Measurements from ENCODE around the gene ZNF786. TPM values are rescaled to one million over a fixed set of nuclear protein-coding genes. Genes with fewer than 3 reads are reported as not detected.
"Not testable (repeated sequence)": the region's sequence is repeated elsewhere in the genome, so short reads cannot be mapped to it uniquely, and the experiment has no call there.

Gene ZNF786
- 2.7 TPM for total RNA-seq
- long read RNA-seq, transcript ZNF786-201 (3 exons, 3,144 nt) = major isoform, 6 of 13 reads
- long read RNA-seq, partial matches to known transcripts = 0 of 13 reads
- long read RNA-seq, other reads (novel, unspliced or antisense) = 4 of 13 reads

GRCh38 chr7:149090397-149091195 is at the start of gene ZNF786:
ZNF786 (minus strand) TSS chr7:149090718; CDS start chr7:149090640, 78 bp downstream.
- intact Hi-C loops (cut with micrococcal nuclease) = loop anchor here (5.0 kb wide), 1 partner anchor 83 kb away; no protein-coding TSS in a partner anchor
- ATAC-seq (peak; percentile 97), DNase-seq (peak; percentile 93)

- intact Hi-C loops (cut with micrococcal nuclease) = no loop called here
- DNase-seq (no peak), ATAC-seq (no peak)
Observed at GRCh38 chr7:149136118-149136517, 45.6 kb upstream of the ZNF786 start.

- ATAC-seq = no peak
- intact Hi-C loops (cut with micrococcal nuclease) = no loop called here
- DNase-seq = no peak
Observed at GRCh38 chr7:149133028-149133710, 42.7 kb upstream of the ZNF786 start.

DNA sequence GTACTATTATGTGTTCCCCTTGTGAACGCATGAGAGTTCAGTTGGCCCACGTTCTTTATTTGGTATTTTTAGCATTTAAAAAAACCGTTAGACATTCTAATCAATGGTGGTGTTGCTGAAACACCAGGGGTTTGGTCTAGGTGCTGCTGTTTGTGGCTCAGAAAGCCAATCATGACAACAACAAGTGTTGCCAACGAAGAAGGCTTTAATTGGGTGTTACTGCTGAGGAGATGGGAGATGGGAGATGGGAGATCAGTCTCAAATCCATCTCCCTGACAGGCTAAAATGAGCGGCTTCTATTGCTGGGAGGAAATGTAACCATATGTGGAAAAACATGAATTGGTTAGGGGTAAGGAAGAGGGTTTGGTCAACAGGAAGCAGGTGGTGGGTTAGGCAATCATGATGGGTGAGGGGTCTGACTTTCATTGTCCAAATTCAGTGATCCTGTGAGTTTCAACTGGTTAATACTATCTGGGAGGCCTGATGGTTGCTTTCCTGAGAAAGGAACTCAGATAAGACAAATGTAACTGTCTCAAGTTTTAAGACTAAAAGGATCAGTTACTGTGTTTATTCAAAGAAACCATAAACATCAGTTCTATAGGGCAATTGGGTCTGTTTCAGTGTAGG is 40.2 kb upstream of the ZNF786 start:
- intact Hi-C loops (cut with micrococcal nuclease) = no loop called here
- no peak for ATAC-seq

DNA sequence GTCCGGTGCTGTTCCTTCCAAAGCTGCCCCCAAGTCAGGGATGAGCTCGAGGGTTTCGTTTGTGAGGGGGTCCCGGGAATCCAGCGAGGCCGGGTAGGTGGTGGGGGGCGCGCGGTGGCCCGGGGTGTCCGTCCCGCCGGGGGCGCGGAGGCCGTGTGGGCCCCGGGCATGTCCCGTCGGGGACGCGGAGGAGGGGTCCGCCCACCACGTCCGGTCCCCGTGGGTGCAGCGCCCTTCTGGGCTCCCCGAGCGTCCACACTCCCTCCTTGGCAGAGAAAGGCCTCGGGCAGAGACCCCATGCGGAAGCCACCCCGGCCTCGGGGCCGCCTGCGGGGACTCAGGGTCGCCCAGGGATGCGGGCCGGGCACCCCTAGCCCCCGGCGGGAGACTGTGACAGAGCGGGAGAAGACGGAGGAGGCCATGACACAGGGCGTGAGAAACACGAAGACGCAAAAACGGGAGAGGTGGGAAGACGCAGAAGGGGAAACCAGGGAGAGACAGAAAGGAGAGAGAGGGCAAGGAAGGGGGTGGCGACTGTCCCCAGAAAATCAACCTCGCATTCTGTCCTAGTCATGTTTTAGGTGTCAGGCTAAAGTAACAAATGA is 36.2 kb upstream of the ZNF786 start:
- intact Hi-C loops (cut with micrococcal nuclease) = no loop called here
- DNase-seq = peak; percentile 71
- ATAC-seq = peak; percentile 71

More for the DNA sequence above, 40.2 kb upstream of the ZNF786 start:
- no peak for DNase-seq

GRCh38 chr7:149125863-149126661 is 35.5 kb upstream of the ZNF786 start, which contains the start of gene ZNF425:
ZNF425 (minus strand) TSS chr7:149126324; CDS start chr7:149126213, 111 bp downstream.
- peak; percentile 97 for DNase-seq
- ATAC-seq = peak; percentile 95
- intact Hi-C loops (cut with micrococcal nuclease) = no loop called here

DNA sequence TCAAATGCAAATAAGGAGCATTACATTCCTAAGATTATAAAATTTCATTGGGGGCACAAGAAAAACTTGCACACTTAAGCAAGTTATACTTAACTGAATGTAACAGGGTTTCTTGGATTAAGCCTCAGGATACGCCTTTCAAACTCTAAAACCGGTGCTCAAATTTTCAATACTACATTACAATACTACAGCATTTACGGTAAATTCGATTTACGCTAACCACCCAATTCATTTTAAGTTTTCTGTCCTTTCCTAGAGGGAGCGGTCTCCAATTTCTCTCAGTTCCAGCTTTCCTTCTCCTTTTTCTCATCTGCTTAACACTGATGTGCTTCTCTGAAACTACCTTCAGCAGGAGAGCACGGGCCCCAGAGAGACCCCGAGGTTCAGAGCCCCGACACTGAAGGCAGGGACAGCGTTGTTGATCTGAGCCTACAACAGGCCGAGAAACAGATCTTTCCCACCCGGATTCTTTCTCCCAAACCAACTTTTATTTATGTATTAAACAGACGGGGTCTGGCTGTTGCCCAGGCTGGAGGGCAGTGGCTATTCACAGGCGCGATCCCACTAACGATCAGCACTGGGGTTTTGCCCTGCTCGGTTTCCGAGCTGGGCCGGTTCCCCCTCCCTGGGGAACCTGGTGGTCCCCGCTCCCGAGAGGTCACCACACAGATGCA is 34.8 kb upstream of the ZNF786 start:
- intact Hi-C loops (cut with micrococcal nuclease) = no loop called here
- ATAC-seq = no peak

DNA sequence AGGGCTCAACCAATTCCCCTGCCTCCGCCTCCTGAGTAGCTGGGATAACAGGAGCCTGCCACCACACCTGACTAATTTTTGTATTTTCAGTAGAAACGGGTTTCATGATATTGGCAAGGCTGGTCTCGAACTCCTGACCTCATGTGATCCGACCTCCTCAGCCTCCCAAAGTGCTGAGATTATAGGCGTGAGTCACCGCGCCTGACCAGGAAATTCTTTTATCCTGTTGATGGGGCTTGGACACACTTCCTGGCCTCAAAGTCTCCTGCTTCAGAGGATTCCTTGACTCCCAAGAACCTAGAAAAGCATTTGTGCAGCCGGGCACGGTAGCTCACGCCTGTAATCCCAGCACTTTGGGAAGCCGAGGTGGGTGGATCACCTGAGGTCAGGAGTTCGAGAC is 19.5 kb upstream of the ZNF786 start:
- intact Hi-C loops (cut with micrococcal nuclease) = no loop called here
- DNase-seq (no peak), ATAC-seq (no peak)

More for the DNA sequence above, 34.8 kb upstream of the ZNF786 start:
- no peak for DNase-seq

DNA sequence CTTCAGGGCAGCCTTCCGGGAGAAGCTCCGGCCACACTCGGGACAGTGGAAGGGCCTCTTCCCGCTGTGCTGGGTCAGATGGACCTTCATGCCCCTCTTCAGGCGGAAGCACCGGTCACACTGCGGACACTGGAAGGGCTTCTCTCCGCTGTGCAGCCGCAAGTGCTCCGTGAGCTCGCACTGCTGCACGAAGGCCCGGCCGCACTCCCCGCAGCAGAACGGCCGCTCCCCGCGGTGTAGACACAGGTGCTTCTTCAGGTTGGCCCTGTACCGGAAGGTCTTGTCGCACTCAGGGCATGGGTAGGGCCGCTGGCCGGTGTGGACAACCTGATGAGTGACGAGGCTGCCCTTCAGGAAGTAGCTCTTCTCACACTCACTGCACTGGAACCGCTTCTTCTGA is 14.2 kb upstream of the ZNF786 start:
- intact Hi-C loops (cut with micrococcal nuclease) = no loop called here
- DNase-seq = no peak
- ATAC-seq = no peak

DNA sequence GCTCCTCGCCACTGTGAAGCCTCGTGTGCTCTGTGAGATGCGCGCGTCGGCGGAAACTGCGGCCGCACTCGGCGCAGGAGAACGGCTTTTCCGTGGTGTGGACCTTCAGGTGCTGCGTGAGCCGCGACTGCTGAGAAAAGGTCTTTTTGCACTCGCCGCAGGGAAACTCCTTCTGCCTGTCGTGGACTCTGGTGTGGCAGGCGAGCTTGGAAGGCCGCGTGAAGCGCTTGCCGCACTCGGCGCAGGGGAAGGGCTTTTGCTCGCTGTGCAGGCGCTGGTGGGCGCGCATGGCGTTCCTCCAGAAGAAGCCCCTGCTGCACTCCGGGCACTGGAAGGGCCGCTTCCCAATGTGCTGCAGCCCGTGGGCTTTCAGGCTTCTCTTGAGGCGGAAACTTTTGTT is 13.7 kb upstream of the ZNF786 start:
- intact Hi-C loops (cut with micrococcal nuclease) = no loop called here
- DNase-seq (no peak), ATAC-seq (no peak)

DNA sequence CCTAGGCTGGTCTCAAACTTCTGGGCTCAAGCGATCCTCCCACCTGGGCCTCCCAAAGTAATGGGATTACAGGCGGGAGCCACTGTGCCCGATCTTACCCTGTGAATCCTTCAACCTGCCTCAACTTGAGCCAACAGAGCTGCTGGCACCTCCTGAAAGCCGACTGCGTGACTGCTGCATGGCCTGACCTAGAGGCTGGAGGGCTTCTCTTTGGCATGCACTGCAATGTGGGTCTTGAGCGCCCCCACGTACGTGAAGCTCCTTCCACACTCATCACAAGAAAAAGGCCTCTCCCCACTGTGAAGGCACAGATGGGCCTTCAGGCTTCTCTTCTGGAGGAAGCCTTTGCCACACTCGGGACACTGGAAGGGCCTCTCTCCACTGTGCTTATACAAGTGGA is 12.9 kb upstream of the ZNF786 start:
- DNase-seq = no peak
- intact Hi-C loops (cut with micrococcal nuclease) = no loop called here
- no peak for ATAC-seq

- DNase-seq (no peak), ATAC-seq (no peak)
- intact Hi-C loops (cut with micrococcal nuclease) = no loop called here
Observed at GRCh38 chr7:149102666-149103065, 12.1 kb upstream of the ZNF786 start.

DNA sequence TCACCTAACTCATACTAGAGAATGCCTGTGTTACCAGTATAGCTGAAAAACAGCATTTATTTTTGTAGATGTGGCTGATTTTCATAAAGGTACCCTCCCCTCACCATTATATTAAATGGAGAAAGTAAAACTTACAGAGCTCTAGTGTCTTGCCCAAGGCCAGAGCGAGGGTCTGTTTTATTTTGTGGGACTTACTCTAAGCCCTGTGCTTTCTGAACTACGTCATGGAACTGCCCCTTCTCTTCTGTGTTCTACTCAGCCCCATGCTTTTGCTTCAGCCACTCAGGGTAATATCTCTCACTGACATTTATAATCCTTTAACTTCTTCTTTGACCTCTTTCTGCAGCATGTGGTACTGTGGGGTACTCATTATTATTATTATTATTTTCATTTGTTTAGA is 10.3 kb upstream of the ZNF786 start:
- intact Hi-C loops (cut with micrococcal nuclease) = no loop called here
- no peak for DNase-seq
- no peak for ATAC-seq

- DNase-seq (no peak), ATAC-seq (no peak)
- intact Hi-C loops (cut with micrococcal nuclease) = no loop called here
Observed at GRCh38 chr7:149099058-149099457, 8.5 kb upstream of the ZNF786 start.

- no peak for DNase-seq
- no peak for ATAC-seq
- intact Hi-C loops (cut with micrococcal nuclease) = no loop called here
Observed at GRCh38 chr7:149097088-149097487, 6.6 kb upstream of the ZNF786 start.

DNA sequence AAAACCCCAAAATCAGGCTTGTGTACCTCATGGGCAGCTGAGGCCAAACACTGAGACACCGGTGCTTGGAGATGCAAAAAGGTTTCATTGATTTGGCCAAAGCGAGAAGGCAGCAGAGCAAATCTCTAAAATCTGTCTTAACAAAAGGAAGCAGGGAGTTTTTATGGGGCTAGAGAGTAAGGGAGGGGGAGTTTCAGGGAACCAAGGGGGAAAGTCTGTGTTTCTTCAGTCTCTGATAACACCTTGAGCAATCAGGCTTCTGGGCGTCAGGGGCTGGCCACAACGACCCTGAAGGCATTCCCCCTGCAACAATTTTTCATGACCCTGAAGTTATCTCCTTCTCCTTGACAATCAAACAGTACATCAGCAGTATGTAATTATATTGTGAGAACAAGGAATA is 2.7 kb upstream of the ZNF786 start:
- ATAC-seq = no peak
- DNase-seq = no peak
- intact Hi-C loops (cut with micrococcal nuclease) = loop anchor here (5.0 kb wide), 1 partner anchor 86 kb away; no protein-coding TSS in a partner anchor

GRCh38 chr7:149092244-149092643 is 1.7 kb upstream of the ZNF786 start:
- intact Hi-C loops (cut with micrococcal nuclease) = loop anchor here (5.0 kb wide), 1 partner anchor 85 kb away; no protein-coding TSS in a partner anchor
- not testable (repeated sequence) for DNase-seq, ATAC-seq

DNA sequence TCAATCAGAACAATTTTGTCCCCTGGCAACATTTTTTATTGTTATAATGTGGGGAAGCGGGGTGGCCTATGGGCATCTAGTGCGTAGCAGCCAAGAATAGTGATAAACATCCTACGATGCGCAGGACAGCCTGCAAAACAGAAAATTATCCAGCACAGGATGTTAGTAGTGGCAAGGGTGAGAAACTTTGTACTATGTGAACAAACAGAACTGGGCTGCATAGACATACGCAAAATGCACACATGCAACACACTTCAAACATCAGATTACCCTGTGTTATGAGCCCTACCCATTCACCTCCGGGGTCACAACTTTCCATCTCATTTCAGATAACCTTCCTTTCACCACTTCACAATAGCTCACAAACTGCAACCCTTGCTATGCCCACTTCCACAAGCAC is 3.1 kb downstream of the ZNF786 start:
- no peak for ATAC-seq
- intact Hi-C loops (cut with micrococcal nuclease) = no loop called here
- no peak for DNase-seq
